Activated CD8-positive, alpha-beta T cell treated with anti-CD3 and anti-CD28 coated beads for 36 hours (primary cell): ENCODE results near the gene PVR. TPM values are rescaled to one million over a fixed set of nuclear protein-coding genes. Genes with fewer than 3 reads are reported as not detected.

ENCODE experiments used
- ATAC-seq: fragments of 200-7000 bp; cut with Tn5 transposase; one replicate; pipeline ENCODE4 v1.10.0; 2021; ENCODE audit warnings: mild to moderate bottlenecking, moderate library complexity
- CTCF ChIA-PET: fragments of 350-600 bp; sonication (Branson Sonifier 250); formaldehyde crosslinking; loops from one replicate; lab custom pipeline; 2021; ENCODE audit warnings: antibody characterized with exemption; lab: Charles Lee
- POLR2A ChIA-PET: fragments of 350-600 bp; sonication (Branson Sonifier 250); formaldehyde crosslinking; loops from one replicate; lab custom pipeline; 2021; ENCODE audit warnings: antibody characterized with exemption; lab: Charles Lee
- DNase-seq: peaks from one replicate; pipeline ENCODE4 v3.0.0-alpha.2; 2020
- H3K27ac Mint-ChIP-seq: one replicate; pipeline ENCODE4 v1.8.0; 2021; ENCODE audit warnings: mild to moderate bottlenecking, mixed read lengths
- H3K27me3 Mint-ChIP-seq: one replicate; pipeline ENCODE4 v1.8.0; 2021; ENCODE audit warnings: mixed read lengths
- H3K36me3 Mint-ChIP-seq: one replicate; pipeline ENCODE4 v1.8.0; 2021; ENCODE audit warnings: low read depth, mixed read lengths
- H3K4me1 Mint-ChIP-seq: one replicate; pipeline ENCODE4 v1.8.0; 2021; ENCODE audit warnings: low read depth, mixed read lengths
- H3K4me3 Mint-ChIP-seq: one replicate; pipeline ENCODE4 v1.8.0; 2021; ENCODE audit warnings: mild to moderate bottlenecking, moderate library complexity, mixed read lengths
- H3K9me3 Mint-ChIP-seq: one replicate; pipeline ENCODE4 v1.8.0; 2021; ENCODE audit warnings: mixed read lengths
- CTCF ChIP-seq: fragments of 200-600 bp; IDR thresholded peaks from one replicate; pipeline ENCODE4 v1.8.0; 2022; ENCODE audit warnings: antibody characterized with exemption, mild to moderate bottlenecking
- intact Hi-C: fragments of 100-400 bp; cut with micrococcal nuclease; formaldehyde crosslinking; loops from one replicate; pipeline ENCODE4 v1.10.0; 2022
- total RNA-seq, 2 experiments: library from RNA; stranded (reverse); gene quantifications; one replicate each; pipeline ENCODE4 v1.2.3, GENCODE V29; 2021

Gene PVR
- total RNA-seq, 2 experiments from 2014 or later: 7.4 to 8.3 TPM

GRCh38 chr19:44611812-44612295, 31.9 kb upstream of the PVR start:
- intact Hi-C loops: no loop called here
- TF ChIP-seq CTCF: no peak
- ATAC-seq (no peak), DNase-seq (no peak)
- Mint-ChIP-seq H3K4me1 (peaks cover 9% of the 10 kb centered on the region), H3K27me3 (peaks cover 3% of the 10 kb centered on the region), H3K36me3 (no peaks in the 10 kb centered on the region), H3K27ac (no peak overlapping the region), H3K9me3 (no peaks in the 10 kb centered on the region), H3K4me3 (no peak overlapping the region)
- POLR2A ChIA-PET: interaction anchor here (1.0 kb wide), 1 partner anchor 10 kb away, joined by 3 read pairs; no protein-coding TSS in a partner anchor
- CTCF ChIA-PET: no interaction called here

GRCh38 chr19:44613295-44614178, 30.2 kb upstream of the PVR start, which contains the start of gene IGSF23:
Gene IGSF23, plus strand, starts transcription at chr19:44613563. Its CDS starts 83 bp downstream, at chr19:44613646.
- ChIA-PET CTCF (interaction anchor here (1.1 to 1.2 kb wide), 2 partner anchors 30 to 43 kb away, joined by 3 read pairs; no protein-coding TSS in a partner anchor), POLR2A (no interaction called here)
- Mint-ChIP-seq H3K4me3 (no peak within 1 kb of the TSS), H3K27ac (no peak within 1 kb of the TSS), H3K36me3 (no peaks in the 10 kb centered on the region), H3K4me1 (no peaks in the 10 kb centered on the region), H3K9me3 (no peaks in the 10 kb centered on the region), H3K27me3 (peaks cover 3% of the 10 kb centered on the region)
- ATAC-seq (no peak), DNase-seq (no peak)
- TF ChIP-seq CTCF: no peak
- intact Hi-C loops: no loop called here

GRCh38 chr19:44614313-44614712, 29.4 kb upstream of the PVR start:
- Mint-ChIP-seq H3K27ac (no peak overlapping the region), H3K4me1 (no peaks in the 10 kb centered on the region), H3K9me3 (no peaks in the 10 kb centered on the region), H3K4me3 (no peak overlapping the region), H3K27me3 (peaks cover under 1% of the 10 kb centered on the region), H3K36me3 (no peaks in the 10 kb centered on the region)
- DNase-seq (no peak), ATAC-seq (no peak)
- TF ChIP-seq CTCF: no peak
- intact Hi-C loops: no loop called here
- ChIA-PET POLR2A (no interaction called here), CTCF (interaction anchor here (1.1 to 1.2 kb wide), 2 partner anchors 31 to 43 kb away, joined by 3 read pairs; no protein-coding TSS in a partner anchor)

GRCh38 chr19:44615863-44616247, 27.9 kb upstream of the PVR start:
- no peak for DNase-seq
- intact Hi-C loops: no loop called here
- no peaks in the 10 kb centered on the region for H3K27me3 Mint-ChIP-seq
- H3K9me3 Mint-ChIP-seq: no peaks in the 10 kb centered on the region
- H3K27ac Mint-ChIP-seq: no peak overlapping the region
- CTCF ChIA-PET: interaction anchor here (0.6 kb wide), 1 partner anchor 45 kb away, joined by 3 read pairs; no protein-coding TSS in a partner anchor
- H3K4me1 Mint-ChIP-seq: no peaks in the 10 kb centered on the region
- no peak for TF ChIP-seq CTCF
- POLR2A ChIA-PET: no interaction called here
- H3K4me3 Mint-ChIP-seq: no peak overlapping the region
- H3K36me3 Mint-ChIP-seq: no peaks in the 10 kb centered on the region
- ATAC-seq: no peak
